Activated T-helper 1 cell treated with anti-CD3 and anti-CD28 coated beads, Interleukin-2, amount 50 U/mL, for 16 hours (primary cell): ENCODE measurements around the gene SPSB1.
"Not testable (repeated sequence)": the region's sequence is repeated elsewhere in the genome, so short reads cannot be mapped to it uniquely, and the experiment has no call there.

Experiments
- DNase-seq, 2 donors: peaks; one replicate each; pipeline ENCODE4 v3.0.0-alpha.2; 2020; ENCODE audit warnings: low read depth in 1 of 2, low spot score in 1 of 2

Gene SPSB1

GRCh38 chr1:9299571-9300541, 7.2 kb downstream of the SPSB1 start:
- DNase-seq = not testable (repeated sequence)

- DNase-seq = no peak
Measured at GRCh38 chr1:9300573-9300972, 7.9 kb downstream of the SPSB1 start.

GRCh38 chr1:9302745-9303524, 10.2 kb downstream of the SPSB1 start:
- no peak for DNase-seq

- no peak for DNase-seq
Measured at GRCh38 chr1:9303916-9304315, 11.2 kb downstream of the SPSB1 start.

- no peak for DNase-seq
Measured at GRCh38 chr1:9305216-9305615, 12.5 kb downstream of the SPSB1 start.

GRCh38 chr1:9306006-9306405, 13.3 kb downstream of the SPSB1 start:
- no peak for DNase-seq

- DNase-seq = no peak
Measured at GRCh38 chr1:9307303-9307702, 14.6 kb downstream of the SPSB1 start.

- DNase-seq = no peak
Measured at GRCh38 chr1:9308236-9308785, 15.6 kb downstream of the SPSB1 start.

- DNase-seq = no peak
Measured at GRCh38 chr1:9309080-9309479, 16.4 kb downstream of the SPSB1 start.

GRCh38 chr1:9309991-9310390, 17.3 kb downstream of the SPSB1 start:
- no peak for DNase-seq

- DNase-seq = no peak
Measured at GRCh38 chr1:9311029-9311428, 18.3 kb downstream of the SPSB1 start.

- DNase-seq = no peak
Measured at GRCh38 chr1:9311479-9311878, 18.8 kb downstream of the SPSB1 start.

- no peak for DNase-seq
Measured at GRCh38 chr1:9312168-9312720, 19.6 kb downstream of the SPSB1 start.

- DNase-seq = no peak
Measured at GRCh38 chr1:9313576-9313975, 20.9 kb downstream of the SPSB1 start.

GRCh38 chr1:9314111-9314510, 21.4 kb downstream of the SPSB1 start:
- DNase-seq = no peak

- DNase-seq = no peak
Measured at GRCh38 chr1:9314711-9315379, 22.2 kb downstream of the SPSB1 start.

- DNase-seq = peak in 1 of 2 donors; percentile 47
Measured at GRCh38 chr1:9315411-9316079, 22.9 kb downstream of the SPSB1 start.

- DNase-seq = no peak
Measured at GRCh38 chr1:9316080-9316444, 23.4 kb downstream of the SPSB1 start.

GRCh38 chr1:9316512-9316911, 23.8 kb downstream of the SPSB1 start:
- DNase-seq = no peak

GRCh38 chr1:9317072-9317471, 24.4 kb downstream of the SPSB1 start:
- DNase-seq = no peak
